ENCODE measurements around the gene JOSD2.
A peak's percentile ranks its signal among the peaks of the same experiment; 100 is the strongest.
"Not testable (repeated sequence)": the region's sequence is repeated elsewhere in the genome, so short reads cannot be mapped to it uniquely, and the experiment has no call there.

Gene JOSD2

DNA sequence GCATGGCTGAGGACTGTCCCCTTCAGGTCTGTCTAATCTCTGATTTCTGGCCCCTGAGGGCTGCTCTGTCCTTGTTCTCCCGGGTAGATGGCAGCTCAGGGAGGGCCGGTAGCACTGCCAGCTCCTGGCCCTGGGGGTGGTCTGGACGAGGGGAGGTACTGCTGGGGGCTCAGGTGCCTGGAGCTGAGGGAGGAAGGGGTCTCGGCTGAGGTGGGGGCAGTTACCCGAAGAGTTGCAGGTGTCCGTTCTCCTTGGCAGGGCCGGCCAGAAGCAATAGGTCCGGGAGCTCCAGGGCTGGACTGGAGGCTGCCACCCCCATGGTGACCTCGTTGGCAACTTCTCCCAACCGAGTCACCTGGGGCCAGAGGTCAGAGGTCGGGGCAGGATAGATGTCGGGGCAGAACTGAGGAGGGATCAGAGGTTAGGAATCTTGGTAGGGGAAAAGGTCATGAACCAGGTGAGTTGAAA lies 35.9 kb downstream of the JOSD2 start:
- no peak for DNase-seq

DNA sequence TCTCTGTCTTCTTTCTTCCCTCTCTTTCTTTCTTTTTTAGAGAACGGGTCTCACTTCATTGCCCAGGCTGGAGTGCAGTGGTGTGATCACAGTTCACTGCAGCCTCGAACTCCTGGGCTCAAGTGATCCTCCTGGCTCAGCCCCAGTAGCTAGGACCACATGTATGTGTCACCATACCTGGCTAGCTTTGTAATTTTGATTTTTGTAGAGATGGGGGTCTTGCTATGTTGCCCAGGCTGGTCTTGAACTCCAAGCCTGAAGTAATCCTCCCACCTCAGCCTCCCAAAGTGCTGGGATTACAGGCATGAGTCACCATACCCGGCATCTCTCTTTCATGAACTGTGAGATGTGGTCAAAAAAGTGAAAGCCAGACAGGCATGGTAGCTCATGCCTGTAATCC lies 37.7 kb downstream of the JOSD2 start:
- DNase-seq, result not testable (repeated sequence)

DNA sequence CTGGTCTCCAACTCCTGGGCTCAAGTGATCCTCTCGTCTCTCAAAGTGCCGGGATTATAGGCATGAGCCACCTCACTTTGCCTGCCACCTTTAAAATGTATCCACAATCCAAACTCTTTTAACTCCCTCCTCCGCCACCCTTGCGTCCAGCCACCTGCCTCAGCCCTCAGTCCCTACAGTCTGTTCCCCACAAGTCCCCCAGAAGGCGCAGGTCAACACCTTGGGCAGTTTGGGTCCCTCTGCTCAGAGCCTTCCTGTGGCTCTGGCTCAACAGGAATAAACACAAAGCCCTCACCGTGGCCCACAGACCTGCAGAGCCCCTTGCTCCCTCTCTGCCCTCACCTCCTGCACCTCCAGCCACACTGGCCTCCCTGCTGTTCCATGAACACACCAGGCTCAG lies 42.2 kb downstream of the JOSD2 start:
- no peak for DNase-seq

DNA sequence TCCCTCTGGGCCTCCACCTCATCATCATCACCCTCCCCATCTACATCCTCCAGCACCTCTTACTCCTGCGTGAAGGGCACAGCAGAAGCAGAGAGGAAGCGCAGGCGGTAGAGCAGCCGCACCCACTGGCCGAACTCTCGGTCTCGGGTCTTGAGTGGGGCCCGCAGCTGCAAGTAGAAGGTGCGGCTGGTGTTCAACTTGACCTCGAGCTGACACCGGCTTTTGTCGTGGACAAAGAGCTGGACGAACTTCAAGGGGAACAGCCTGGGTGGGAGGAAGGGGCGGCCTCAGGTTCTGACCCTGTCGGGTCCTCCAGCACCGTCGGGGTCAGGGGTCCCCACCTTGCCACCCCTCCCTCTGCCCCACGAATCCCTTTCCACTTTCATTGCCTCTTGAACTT lies 43.4 kb downstream of the JOSD2 start:
- no peak for DNase-seq

DNA sequence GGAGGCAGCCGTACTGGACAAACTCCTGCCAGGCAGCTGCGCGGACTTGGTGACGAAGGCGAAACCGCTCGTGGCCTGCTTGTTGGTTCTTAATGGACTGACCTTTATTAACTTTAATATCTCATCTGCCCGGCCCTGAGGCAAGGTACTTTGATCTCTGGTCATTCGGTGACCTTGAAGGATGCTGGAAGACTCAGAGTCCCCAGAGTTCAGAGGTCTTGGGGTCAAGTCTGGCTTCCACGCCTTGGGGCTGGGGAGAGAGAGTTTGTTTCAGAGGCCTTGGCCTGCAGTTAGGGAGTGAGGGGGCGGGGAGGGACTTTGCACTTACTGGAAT lies 44.3 kb downstream of the JOSD2 start:
- DNase-seq, result no peak

DNA sequence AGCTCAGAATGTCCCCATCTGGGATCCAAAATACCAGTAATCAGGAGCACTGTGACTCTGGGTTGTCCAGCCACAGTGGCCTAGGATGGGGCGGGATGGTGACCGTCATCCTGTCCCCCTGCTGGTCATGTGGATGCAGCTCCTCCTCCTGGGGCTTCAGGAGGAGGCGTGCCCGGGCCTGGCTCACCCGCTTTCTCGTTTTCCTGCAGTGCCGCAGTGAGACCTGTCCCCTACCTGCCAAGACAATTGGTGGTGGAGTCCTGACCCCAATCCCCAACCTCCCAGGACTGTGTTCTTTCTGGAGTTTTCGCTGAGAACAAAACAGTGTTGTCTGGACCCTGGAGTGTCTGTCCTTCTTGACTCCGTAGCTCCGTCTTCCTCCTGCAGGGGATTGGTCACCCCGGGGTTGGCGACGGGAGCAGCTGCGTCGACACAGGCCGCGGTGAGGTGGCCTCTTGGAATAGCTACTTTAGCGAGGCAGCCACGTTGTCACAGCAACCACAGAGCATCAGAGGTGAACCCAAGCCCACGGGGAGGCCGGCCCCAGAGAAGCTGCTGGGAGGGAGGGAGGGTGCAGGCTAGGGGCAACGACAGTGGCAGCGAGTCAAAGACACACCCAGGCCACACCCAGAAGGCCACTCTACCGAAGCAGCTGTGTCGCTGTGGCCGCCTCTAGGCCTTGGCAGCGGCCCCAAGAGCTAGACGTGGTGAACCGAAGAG lies 44.8 kb downstream of the JOSD2 start:
- DNase-seq, result no peak

DNA sequence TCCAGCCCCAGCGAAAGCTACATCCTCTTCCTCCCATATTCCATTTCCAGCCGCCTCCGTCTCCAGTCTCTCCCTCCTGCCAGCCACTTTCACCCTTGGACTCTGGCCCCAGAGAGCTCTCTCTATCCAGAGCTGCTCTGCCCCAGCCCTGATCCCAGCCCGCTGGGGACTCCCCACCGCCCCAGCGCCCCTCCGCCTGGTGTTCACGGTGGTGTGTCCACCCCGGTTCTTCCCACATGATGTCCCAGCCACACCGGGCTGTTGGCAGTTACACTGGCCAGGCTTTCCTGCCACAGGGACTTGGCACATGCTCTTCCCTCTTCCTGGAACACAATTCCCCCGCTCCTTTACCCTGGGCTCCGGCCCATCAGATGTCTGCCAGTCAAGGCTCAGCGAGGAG lies 46.0 kb downstream of the JOSD2 start:
- no peak for DNase-seq

DNA sequence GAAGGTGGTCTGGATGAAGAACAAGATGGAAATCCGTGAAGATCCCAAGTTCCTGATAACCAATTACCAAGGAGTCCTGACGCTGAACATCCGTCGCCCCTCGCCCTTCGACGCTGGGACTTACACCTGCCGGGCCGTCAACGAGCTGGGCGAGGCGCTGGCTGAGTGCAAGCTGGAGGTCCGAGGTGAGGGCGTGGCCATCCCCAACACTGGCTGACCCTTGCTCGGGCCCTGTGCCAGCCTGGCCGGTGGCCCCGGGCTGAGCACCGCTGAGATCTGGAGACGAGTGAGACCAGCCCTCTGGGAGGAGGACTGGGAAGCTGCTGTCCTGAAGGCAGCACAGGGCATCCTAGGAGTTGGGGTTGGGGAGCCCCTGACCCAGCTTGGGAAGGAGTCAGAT lies 46.6 kb downstream of the JOSD2 start:
- no peak for DNase-seq

DNA sequence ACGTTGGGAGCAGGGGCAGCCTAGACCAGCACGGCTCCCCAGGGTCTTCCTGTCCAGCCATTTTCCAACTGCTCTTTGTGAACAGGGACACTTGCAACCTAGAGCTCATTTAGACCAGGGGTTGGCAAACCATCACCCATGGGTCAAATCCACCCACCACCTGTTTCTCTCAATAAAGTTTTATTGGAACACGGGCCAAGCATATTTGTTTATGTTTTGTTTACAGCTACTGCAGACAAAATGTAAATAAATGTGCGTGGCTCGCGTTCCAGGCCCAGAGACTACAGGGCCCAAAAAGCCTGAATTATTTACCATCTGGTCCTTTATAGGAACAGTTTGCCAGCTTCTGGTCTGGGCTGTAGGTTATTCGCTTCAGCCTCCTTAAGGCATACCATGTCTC lies 48.0 kb downstream of the JOSD2 start:
- no peak for DNase-seq

DNA sequence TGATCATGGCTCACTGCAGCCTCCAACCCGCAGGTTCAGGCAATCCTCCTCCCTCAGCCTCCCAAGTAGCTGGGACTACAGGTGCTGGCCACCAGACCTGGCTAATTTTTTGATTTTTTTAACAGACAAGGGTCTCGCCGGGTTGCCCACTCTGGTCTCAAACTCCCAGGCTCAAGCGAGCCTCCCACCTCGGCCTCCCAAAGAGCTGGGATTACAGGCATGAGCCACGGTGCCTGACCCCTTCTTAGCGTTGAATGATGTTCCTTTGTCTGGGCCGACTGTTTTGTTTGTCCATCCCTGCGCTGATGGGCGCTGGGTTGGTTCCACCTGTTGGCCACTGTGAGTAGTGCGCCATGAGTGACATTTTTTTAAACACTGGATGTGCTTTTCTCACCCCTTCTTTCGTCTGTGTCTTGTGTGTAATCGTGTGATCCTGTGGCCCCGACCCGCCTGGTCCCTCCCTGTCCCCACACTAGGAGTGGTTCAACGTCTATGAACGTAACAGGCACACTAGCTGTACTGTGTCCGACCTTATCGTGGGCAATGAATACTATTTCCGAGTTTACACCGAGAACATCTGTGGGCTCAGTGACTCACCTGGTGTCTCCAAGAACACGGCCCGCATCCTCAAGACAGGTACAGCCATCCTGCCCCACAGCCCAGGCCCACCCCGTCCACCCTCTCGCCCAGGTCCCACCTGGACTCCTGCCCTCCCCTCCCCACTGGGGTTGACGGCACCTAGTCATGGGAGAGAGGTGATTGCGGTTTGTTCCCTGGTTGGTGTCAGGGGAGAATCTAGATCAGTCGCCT lies 49.7 kb downstream of the JOSD2 start:
- DNase-seq, result peak; percentile 53

DNA sequence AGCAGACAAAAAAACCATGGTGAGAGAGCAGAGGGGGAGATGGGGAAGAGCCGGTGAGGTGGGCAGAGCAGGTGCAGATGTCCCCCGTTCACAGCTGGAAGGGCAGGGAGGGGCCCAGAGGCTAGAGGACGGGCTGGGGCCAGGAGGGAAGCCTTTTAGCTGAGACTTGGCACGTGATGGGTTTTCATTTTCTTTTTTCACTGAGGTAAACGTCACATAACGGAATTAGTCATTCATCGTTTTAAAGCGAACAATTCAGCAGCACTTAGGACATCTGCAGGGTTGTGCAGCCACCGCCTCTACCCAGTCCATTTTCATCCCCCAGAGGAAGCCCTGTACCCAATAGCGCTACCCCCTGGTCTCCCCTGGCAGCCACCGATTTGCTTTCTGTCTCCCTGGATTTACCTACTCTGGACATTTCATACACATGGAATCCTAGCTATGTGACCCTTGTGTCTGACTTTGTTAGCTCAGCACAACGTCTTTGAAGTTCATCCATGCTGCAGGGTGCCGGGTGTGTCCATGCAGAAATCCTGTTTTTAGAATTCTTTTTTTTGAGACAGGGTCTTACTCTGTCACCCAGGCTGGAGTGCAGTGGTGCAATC lies 50.7 kb downstream of the JOSD2 start:
- peak; percentile 36 for DNase-seq

DNA sequence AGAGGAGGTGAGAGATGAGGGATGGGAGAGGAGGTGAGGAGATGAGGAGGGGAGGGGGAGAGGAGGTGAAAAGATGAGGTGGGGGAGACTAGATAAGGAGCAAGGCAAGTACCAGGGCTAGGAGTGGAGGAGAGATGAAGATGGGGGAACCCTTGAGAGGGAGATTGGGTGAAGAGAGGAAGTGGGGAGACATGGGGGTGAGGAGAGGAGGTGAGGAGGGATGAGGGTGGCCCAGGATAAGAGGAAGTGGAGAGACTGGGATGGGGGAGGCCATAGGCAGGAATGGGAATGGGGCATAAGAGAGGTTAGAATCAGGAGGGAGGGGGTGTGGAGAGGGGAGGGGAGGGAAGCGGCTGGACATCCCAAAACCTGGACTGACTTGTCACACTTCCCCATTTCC lies 51.4 kb downstream of the JOSD2 start:
- DNase-seq, result no peak

DNA sequence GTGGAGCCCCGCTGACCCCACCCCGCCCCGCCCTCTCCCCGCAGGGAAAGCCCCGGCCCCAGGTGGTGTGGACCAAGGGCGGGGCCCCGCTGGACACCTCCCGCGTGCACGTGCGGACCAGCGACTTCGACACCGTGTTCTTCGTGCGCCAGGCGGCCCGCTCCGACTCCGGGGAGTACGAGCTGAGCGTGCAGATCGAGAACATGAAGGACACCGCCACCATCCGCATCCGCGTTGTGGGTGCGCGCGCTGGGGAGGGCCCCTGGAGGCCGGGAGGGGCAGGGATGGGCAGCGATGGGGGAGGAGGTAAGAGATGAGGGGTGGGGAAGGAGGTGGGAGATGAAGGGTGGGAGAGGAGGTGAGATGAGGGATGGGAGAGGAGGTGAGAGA lies 51.9 kb downstream of the JOSD2 start:
- DNase-seq, result no peak

DNA sequence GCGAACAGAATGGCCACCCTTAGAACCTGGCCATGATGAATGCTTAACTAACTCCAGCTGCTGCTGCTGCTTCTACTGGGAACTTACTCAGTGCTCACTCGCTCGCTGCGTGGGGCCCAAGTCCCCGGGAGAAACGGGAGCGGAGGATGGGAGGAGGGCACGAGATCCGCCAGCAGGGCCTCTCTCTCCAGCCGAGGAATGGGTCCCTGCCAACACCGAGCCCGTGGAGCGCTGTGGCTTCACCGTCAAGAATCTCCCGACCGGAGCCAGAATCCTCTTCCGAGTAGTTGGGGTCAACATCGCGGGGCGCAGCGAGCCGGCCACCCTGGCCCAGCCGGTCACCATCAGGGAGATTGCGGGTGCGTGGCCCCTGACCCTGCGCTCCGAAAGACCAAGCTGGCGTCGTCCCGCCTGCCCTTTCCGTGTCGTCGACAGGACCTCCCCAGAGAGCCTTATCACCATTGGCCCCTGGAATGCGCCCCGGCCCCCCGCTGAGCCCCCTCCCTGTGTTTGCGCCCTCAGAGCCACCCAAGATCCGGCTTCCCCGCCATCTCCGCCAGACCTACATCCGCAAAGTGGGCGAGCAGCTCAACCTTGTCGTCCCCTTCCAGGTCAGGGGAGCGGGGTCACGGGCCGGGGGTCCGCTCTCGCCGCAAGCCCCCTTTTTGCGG lies 52.5 kb downstream of the JOSD2 start:
- no peak for DNase-seq

DNA sequence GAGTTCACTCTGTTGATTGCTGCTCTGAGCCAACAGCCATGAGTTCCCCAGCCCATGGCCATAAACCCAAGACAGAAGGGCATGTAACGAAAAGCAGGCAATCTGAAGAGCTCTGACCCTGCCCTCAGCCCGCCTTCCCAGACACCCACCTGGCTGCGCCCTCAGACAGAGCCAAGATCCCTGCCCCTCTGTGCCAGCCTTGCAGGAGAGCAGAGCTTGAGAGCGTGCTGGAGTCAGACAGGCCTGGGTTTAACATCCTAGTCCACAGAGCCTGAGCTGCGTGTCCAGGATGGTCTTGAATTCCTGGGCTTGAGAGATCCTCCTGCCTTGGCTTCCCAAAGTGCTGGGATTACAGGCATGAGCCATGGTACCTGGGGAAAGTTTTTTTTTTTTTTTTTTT lies 53.7 kb downstream of the JOSD2 start:
- DNase-seq, result no peak
